Type B pancreatic cell (in vitro differentiated cells): Measurements from ENCODE around the gene SPINK8. TPM values are rescaled to one million over a fixed set of nuclear protein-coding genes. Genes with fewer than 3 reads are reported as not detected.

ENCODE experiments used
- DNase-seq: peaks from one replicate; pipeline ENCODE4 v3.0.0; 2021; ENCODE audit warnings: mixed read lengths; ENCODE audit not compliant: unreplicated experiment; ENCODE audit errors: extremely low spot score
- H3K27ac Mint-ChIP-seq: 2 replicates; pipeline ENCODE4 v1.8.0; 2021; ENCODE audit warnings: mild to moderate bottlenecking, mixed read lengths
- H3K27me3 Mint-ChIP-seq: 2 replicates; pipeline ENCODE4 v1.8.0; 2021; ENCODE audit warnings: mixed read lengths
- H3K36me3 Mint-ChIP-seq: 2 replicates; pipeline ENCODE4 v1.8.0; 2021; ENCODE audit warnings: mixed read lengths
- H3K4me1 Mint-ChIP-seq: one replicate; pipeline ENCODE4 v1.8.0; 2021; ENCODE audit warnings: mixed read lengths; ENCODE audit not compliant: unreplicated experiment
- H3K4me3 Mint-ChIP-seq: 2 replicates; pipeline ENCODE4 v1.8.0; 2021; ENCODE audit warnings: mild to moderate bottlenecking, mixed read lengths
- H3K9me3 Mint-ChIP-seq: 2 replicates; pipeline ENCODE4 v1.8.0; 2021; ENCODE audit warnings: mixed read lengths
- total RNA-seq: library from RNA; stranded (reverse); gene quantifications from 2 replicates; pipeline ENCODE4 v1.2.1, GENCODE V29; 2021; ENCODE audit warnings: low replicate concordance
- TF ChIP-seq, protein P1 (sequence below): fragments of 200-600 bp; sonication (generic); conservative IDR thresholded peaks from 2 replicates; pipeline ENCODE4 v1.5.0; 2021; ENCODE audit warnings: antibody characterized with exemption, mild to moderate bottlenecking

The SPINK8 gene
- total RNA-seq, 1 donor from 2014 or later = not detected

DNA sequence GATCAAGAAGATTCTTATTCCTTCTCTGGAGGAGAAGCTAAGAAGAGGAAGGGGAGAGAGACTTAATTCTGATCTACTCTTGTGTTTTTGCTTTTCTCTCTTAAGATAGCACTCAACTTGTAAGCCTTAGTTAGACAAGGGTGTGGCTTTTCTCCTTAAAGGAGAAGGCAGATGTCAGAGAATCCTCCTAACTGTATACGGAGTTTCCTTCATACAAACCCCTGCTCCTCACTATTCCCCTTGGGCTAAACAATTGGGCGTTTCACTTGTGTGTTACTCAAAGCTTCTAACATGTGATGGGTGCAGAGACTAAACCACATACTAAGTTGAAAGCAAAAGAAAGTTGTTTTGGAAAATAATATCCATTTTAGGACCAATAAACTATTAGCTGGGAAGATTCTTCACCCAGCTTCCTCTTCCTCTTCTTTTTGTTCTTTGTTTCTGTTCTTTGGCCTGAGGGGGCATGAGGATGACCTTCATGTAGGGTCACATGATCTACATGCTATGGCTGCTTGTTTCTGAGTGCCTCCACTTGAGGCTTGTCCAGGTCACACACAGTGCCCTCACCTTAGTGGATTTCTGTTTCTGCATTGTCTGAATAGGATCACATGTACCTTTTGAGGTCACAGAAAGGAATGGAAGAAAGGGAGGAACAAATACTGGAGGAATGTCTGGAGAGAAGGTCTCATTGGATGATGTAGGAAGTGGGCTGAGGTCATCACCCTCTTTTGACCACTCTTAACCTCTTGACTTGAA lies 14.6 kb downstream of the SPINK8 start:
- H3K27ac Mint-ChIP-seq = no peak overlapping the region
- TF ChIP-seq, protein P1, sequence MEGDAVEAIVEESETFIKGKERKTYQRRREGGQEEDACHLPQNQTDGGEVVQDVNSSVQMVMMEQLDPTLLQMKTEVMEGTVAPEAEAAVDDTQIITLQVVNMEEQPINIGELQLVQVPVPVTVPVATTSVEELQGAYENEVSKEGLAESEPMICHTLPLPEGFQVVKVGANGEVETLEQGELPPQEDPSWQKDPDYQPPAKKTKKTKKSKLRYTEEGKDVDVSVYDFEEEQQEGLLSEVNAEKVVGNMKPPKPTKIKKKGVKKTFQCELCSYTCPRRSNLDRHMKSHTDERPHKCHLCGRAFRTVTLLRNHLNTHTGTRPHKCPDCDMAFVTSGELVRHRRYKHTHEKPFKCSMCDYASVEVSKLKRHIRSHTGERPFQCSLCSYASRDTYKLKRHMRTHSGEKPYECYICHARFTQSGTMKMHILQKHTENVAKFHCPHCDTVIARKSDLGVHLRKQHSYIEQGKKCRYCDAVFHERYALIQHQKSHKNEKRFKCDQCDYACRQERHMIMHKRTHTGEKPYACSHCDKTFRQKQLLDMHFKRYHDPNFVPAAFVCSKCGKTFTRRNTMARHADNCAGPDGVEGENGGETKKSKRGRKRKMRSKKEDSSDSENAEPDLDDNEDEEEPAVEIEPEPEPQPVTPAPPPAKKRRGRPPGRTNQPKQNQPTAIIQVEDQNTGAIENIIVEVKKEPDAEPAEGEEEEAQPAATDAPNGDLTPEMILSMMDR = no peak
- H3K36me3 Mint-ChIP-seq = no peaks in the 10 kb centered on the region
- no peak for DNase-seq
- H3K4me1 Mint-ChIP-seq = no peaks in the 10 kb centered on the region
- H3K4me3 Mint-ChIP-seq = no peak overlapping the region
- peaks cover 4% of the 10 kb centered on the region for H3K27me3 Mint-ChIP-seq
- peaks cover under 1% of the 10 kb centered on the region for H3K9me3 Mint-ChIP-seq

DNA sequence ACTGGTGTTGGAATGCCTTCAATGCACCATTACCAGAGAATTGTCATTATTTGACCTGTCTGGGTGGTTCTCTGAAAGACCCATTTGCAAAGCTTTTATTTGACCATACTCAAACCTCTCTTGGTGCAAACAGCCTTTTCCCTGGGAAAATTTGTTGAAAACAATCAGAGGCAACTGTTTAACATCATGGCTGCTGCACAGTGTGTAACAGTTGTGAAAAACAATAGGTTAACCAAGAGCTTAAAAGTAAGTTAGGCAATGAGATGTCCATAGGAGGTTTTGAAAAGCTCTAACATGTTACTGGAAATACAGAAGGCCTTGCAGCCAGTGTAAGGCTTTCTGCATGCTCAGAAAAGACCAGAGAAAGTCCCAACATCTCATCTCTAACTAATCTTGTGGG lies 18.9 kb downstream of the SPINK8 start:
- H3K36me3 Mint-ChIP-seq = no peaks in the 10 kb centered on the region
- H3K9me3 Mint-ChIP-seq = peaks cover 6% of the 10 kb centered on the region
- no peak for DNase-seq
- H3K27me3 Mint-ChIP-seq = peaks cover 5% of the 10 kb centered on the region
- no peaks in the 10 kb centered on the region for H3K4me1 Mint-ChIP-seq
- TF ChIP-seq, protein P1 = no peak
- no peak overlapping the region for H3K27ac Mint-ChIP-seq
- no peak overlapping the region for H3K4me3 Mint-ChIP-seq

DNA sequence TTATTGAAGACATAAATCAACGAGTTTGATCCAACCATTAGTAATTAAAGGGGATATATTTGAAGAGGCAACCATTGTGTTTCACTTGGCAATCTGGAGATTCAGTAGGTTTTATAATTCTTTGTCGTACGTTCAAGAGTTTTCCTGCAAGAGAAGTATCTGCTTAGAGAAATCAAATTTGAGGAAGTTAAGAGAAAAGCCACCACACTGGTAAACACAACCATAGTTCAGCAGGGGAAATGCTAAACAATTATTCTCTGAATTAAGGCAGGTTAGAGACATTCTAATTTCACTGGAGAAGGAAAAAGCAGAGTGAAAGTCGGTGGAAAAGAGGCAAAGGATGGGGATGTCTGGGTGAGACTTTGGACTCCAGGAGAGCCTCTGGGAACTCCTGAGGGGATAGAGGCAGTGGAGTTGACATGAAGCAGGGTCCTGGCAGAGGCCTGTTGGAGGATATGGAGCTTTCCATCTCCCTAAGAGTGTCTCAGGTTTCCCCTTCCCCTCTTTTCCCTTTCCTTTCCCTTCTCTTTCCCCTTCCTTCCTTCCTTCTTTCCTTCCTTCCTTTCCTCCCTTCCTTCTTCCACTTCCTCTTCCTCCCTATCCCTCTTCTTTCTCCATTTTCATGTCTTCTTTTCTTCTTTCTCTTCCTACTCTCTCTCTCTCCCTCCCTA lies 26.5 kb downstream of the SPINK8 start:
- Mint-ChIP-seq H3K27ac (no peak overlapping the region), H3K9me3 (no peaks in the 10 kb centered on the region), H3K27me3 (peaks cover 16% of the 10 kb centered on the region), H3K36me3 (peaks cover 12% of the 10 kb centered on the region), H3K4me3 (no peak overlapping the region), H3K4me1 (peaks cover 6% of the 10 kb centered on the region)
- DNase-seq = no peak
- TF ChIP-seq, protein P1 = no peak

DNA sequence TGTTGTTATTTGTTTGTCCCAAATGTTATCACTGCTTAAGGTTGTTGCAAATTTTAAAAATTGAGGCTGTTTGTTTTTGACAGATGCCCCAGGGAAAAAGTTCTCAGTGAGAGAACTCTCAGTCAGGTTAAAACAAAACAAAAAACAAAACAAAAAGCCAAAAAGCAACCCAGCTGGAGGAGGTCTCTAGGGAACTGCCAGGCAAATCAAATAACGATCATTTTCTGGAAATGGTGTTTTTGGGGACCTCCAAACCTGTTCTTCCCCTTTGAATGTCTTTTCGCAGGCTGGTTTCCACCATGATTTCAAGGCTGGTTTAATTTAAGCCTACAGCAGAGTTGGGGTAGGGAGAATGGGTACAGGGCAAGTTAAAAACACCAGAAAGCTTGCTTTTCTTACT lies 27.2 kb downstream of the SPINK8 start:
- H3K4me1 Mint-ChIP-seq = peaks cover 10% of the 10 kb centered on the region
- peaks cover 15% of the 10 kb centered on the region for H3K36me3 Mint-ChIP-seq
- H3K27me3 Mint-ChIP-seq = peaks cover 16% of the 10 kb centered on the region
- TF ChIP-seq, protein P1 = no peak
- no peak for DNase-seq
- no peak overlapping the region for H3K4me3 Mint-ChIP-seq
- H3K27ac Mint-ChIP-seq = no peak overlapping the region
- H3K9me3 Mint-ChIP-seq = no peaks in the 10 kb centered on the region

DNA sequence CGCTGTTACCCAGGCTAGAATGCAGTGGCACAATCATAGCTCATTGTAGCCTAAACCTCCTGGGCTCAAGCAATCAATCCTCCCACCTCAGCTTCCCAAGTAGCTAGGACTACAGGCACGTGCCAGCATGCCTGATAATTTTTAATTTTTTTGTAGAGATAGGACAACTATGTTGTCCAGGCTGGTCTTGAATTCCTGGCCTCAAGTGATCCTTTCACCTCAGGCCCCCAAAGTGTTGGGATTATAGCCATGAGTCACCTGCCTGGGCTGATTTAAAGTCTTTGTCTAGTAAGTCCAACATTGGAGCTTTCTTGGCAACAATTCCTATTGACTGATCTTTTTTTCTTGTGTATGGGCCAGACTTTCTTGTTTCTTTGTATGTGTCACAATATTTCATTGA lies 28.1 kb downstream of the SPINK8 start:
- Mint-ChIP-seq H3K27ac (no peak overlapping the region), H3K36me3 (peaks cover 15% of the 10 kb centered on the region), H3K4me3 (no peak overlapping the region), H3K9me3 (no peaks in the 10 kb centered on the region), H3K4me1 (peaks cover 11% of the 10 kb centered on the region), H3K27me3 (peaks cover 16% of the 10 kb centered on the region)
- no peak for DNase-seq
- TF ChIP-seq, protein P1 = no peak
